Smooth muscle cell (in vitro differentiated cells): ENCODE measurements around the gene LRP4. TPM values are rescaled to one million over a fixed set of nuclear protein-coding genes. Genes with fewer than 3 reads are reported as not detected.

Source experiments
- DNase-seq: peaks from one replicate; lab custom pipeline; 2025; ENCODE audit not compliant: unreplicated experiment; lab: John Stamatoyannopoulos, UW
- H2AFZ ChIP-seq: fragments of 200-600 bp; sonication (generic); 2 replicates; pipeline ENCODE4 v1.6.0; 2016; ENCODE audit warnings: antibody characterized with exemption, low read depth, mild to moderate bottlenecking
- H3F3A ChIP-seq: fragments of 200-600 bp; sonication (generic); 2 replicates; pipeline ENCODE4 v1.6.0; 2017; ENCODE audit warnings: antibody characterized with exemption, low read depth
- H3K27ac ChIP-seq: fragments of 200-600 bp; sonication (generic); 2 replicates; pipeline ENCODE4 v1.5.1; 2016; ENCODE audit warnings: low read depth, mild to moderate bottlenecking
- H3K27me3 ChIP-seq: fragments of 200-600 bp; sonication (generic); 2 replicates; pipeline ENCODE4 v1.6.1; 2016; ENCODE audit warnings: low read depth, mild to moderate bottlenecking
- H3K36me3 ChIP-seq: fragments of 200-600 bp; sonication (generic); 2 replicates; pipeline ENCODE4 v1.5.1; 2016; ENCODE audit warnings: low read depth
- H3K4me1 ChIP-seq: fragments of 200-600 bp; sonication (generic); 2 replicates; pipeline ENCODE4 v1.5.1; 2016; ENCODE audit warnings: low read depth
- H3K4me2 ChIP-seq: fragments of 200-600 bp; sonication (generic); 2 replicates; pipeline ENCODE4 v1.6.0; 2016; ENCODE audit warnings: mild to moderate bottlenecking
- H3K4me3 ChIP-seq: fragments of 200-600 bp; sonication (generic); 2 replicates; pipeline ENCODE4 v1.5.1; 2016; ENCODE audit warnings: mild to moderate bottlenecking
- H3K79me2 ChIP-seq: fragments of 200-600 bp; sonication (generic); 2 replicates; pipeline ENCODE4 v1.6.0; 2016; ENCODE audit warnings: low read depth, mild to moderate bottlenecking
- H3K9ac ChIP-seq: fragments of 200-600 bp; sonication (generic); 2 replicates; pipeline ENCODE4 v1.6.0; 2016; ENCODE audit warnings: low read depth
- H3K9me3 ChIP-seq: fragments of 200-600 bp; sonication (generic); replicated peaks from 2 replicates; pipeline ENCODE4 v1.5.1; 2016; ENCODE audit warnings: low read depth
- H4K20me1 ChIP-seq: fragments of 200-600 bp; sonication (generic); 2 replicates; pipeline ENCODE4 v1.6.0; 2016; ENCODE audit warnings: low read depth
- WGBS: methylation state at CpG from one replicate; pipeline ENCODE4 v1.1.7; 2016; ENCODE audit warnings: low lambda C conversion rate; 5-methylcytosine and 5-hydroxymethylcytosine counted together
- polyA plus RNA-seq: library from polyadenylated mRNA; unstranded; fragments of >200 nt; fragmentation: Nextera tagmentation; extraction: Ambion mirVana; gene quantifications from 2 replicates; pipeline ENCODE4 v1.2.1, GENCODE V29; 2016
- total RNA-seq: library from RNA; depleted of rRNA; stranded (reverse); fragments of >200 nt; gene quantifications from 2 replicates; pipeline ENCODE4 v1.2.3, GENCODE V29; 2014
- TF ChIP-seq, protein P1 (sequence below): fragments of 200-600 bp; sonication (generic); IDR thresholded peaks from 2 replicates; pipeline ENCODE4 v1.5.1; 2017; ENCODE audit warnings: borderline replicate concordance, mild to moderate bottlenecking, antibody characterized with exemption; ENCODE audit not compliant: insufficient read depth, poor library complexity, severe bottlenecking

Gene LRP4, protein sequence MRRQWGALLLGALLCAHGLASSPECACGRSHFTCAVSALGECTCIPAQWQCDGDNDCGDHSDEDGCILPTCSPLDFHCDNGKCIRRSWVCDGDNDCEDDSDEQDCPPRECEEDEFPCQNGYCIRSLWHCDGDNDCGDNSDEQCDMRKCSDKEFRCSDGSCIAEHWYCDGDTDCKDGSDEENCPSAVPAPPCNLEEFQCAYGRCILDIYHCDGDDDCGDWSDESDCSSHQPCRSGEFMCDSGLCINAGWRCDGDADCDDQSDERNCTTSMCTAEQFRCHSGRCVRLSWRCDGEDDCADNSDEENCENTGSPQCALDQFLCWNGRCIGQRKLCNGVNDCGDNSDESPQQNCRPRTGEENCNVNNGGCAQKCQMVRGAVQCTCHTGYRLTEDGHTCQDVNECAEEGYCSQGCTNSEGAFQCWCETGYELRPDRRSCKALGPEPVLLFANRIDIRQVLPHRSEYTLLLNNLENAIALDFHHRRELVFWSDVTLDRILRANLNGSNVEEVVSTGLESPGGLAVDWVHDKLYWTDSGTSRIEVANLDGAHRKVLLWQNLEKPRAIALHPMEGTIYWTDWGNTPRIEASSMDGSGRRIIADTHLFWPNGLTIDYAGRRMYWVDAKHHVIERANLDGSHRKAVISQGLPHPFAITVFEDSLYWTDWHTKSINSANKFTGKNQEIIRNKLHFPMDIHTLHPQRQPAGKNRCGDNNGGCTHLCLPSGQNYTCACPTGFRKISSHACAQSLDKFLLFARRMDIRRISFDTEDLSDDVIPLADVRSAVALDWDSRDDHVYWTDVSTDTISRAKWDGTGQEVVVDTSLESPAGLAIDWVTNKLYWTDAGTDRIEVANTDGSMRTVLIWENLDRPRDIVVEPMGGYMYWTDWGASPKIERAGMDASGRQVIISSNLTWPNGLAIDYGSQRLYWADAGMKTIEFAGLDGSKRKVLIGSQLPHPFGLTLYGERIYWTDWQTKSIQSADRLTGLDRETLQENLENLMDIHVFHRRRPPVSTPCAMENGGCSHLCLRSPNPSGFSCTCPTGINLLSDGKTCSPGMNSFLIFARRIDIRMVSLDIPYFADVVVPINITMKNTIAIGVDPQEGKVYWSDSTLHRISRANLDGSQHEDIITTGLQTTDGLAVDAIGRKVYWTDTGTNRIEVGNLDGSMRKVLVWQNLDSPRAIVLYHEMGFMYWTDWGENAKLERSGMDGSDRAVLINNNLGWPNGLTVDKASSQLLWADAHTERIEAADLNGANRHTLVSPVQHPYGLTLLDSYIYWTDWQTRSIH (N-terminal part only)
- total RNA-seq (13.6 and 14.8 TPM in 2 replicates), polyA plus RNA-seq (7.1 and 10.4 TPM in 2 replicates)

DNA sequence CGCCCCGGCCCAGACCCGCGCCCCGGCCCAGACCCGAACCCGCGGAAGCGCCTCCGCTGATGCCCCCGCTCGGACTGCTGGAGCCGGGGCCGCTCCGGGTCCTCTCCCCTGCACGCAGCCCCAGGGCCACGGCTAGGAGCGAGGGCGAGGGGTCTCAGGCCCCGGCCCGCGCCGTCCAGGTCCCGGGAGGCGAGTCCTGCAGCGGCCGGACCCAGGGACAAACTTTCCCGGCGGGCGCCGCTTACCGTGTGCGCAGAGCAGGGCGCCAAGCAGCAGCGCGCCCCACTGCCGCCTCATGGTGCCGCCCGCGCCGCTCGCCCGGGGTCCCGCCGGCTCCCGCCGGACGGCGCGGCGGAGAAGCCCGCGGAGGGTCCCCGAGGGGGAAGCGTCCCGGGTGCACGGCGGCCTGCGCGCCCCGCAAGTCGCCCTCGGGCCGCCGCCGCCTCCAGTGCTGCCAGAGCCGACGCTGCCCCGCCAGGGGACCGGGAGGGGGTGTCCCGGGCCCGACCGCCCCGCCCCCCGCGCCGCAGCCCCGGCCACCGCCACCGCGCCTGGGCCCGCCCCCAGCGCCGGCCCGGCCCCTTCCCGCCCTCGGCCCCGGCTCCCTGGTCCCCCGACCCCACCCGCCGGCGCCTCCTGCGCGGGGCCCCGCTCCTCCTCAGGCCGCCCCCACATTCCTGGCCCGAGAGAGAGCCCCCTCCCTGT is at the start of gene LRP4:
Gene LRP4 (minus strand): TSS at position 468 of the 705 bp plus-strand sequence. CDS start 171 bp downstream, at position 297.
- WGBS: under 1% methylated on average over 47 of the region's 97 CpGs
- DNase-seq: peak; percentile 34
- Histone ChIP-seq H3K4me1 (peaks cover 32% of the 10 kb centered on the region), H2AFZ (peak within 1 kb of the TSS; percentile 83), H3K36me3 (no peaks in the 10 kb centered on the region), H3K4me2 (peak within 1 kb of the TSS; percentile 94), H4K20me1 (no peaks in the 10 kb centered on the region), H3K27me3 (no peaks in the 10 kb centered on the region), H3F3A (peaks cover 26% of the 10 kb centered on the region), H3K9ac (peak within 1 kb of the TSS; percentile 49), H3K9me3 (no peaks in the 10 kb centered on the region), H3K4me3 (peak within 1 kb of the TSS; percentile 74), H3K79me2 (peaks cover 8% of the 10 kb centered on the region), H3K27ac (peak within 1 kb of the TSS; percentile 96)
- TF ChIP-seq, protein P1, sequence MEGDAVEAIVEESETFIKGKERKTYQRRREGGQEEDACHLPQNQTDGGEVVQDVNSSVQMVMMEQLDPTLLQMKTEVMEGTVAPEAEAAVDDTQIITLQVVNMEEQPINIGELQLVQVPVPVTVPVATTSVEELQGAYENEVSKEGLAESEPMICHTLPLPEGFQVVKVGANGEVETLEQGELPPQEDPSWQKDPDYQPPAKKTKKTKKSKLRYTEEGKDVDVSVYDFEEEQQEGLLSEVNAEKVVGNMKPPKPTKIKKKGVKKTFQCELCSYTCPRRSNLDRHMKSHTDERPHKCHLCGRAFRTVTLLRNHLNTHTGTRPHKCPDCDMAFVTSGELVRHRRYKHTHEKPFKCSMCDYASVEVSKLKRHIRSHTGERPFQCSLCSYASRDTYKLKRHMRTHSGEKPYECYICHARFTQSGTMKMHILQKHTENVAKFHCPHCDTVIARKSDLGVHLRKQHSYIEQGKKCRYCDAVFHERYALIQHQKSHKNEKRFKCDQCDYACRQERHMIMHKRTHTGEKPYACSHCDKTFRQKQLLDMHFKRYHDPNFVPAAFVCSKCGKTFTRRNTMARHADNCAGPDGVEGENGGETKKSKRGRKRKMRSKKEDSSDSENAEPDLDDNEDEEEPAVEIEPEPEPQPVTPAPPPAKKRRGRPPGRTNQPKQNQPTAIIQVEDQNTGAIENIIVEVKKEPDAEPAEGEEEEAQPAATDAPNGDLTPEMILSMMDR: no peak

DNA sequence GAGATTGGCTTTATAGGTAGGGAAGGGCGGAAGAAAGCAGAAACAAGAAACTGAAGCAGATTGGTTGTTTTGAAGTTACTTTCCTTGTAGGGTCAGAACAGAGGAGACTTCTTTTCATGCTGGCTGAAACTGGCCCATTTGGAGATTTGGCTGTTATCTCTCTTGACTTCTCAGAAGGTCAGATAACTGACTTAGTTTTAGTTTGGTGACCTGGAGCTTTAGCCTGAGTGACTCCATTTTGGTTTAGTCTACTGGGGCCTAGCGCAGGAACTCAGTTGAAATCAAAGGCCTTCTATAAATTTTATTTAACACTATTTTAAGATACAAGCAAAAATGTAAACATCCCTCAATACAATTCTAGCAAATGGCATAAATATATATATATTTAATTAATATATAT is 49.6 kb upstream of the LRP4 start:
- Histone ChIP-seq H3K4me2 (no peak overlapping the region), H3K9me3 (no peaks in the 10 kb centered on the region), H3K36me3 (no peaks in the 10 kb centered on the region), H3K27ac (no peak overlapping the region), H3F3A (no peaks in the 10 kb centered on the region), H3K4me3 (no peak overlapping the region), H3K27me3 (no peaks in the 10 kb centered on the region), H3K79me2 (peaks cover 14% of the 10 kb centered on the region), H3K9ac (no peak overlapping the region), H2AFZ (no peak overlapping the region), H3K4me1 (no peaks in the 10 kb centered on the region), H4K20me1 (peaks cover 6% of the 10 kb centered on the region)
- DNase-seq: no peak
- TF ChIP-seq, protein P1: no peak
- WGBS: 96% methylated on average over 2 of the region's 2 CpGs

DNA sequence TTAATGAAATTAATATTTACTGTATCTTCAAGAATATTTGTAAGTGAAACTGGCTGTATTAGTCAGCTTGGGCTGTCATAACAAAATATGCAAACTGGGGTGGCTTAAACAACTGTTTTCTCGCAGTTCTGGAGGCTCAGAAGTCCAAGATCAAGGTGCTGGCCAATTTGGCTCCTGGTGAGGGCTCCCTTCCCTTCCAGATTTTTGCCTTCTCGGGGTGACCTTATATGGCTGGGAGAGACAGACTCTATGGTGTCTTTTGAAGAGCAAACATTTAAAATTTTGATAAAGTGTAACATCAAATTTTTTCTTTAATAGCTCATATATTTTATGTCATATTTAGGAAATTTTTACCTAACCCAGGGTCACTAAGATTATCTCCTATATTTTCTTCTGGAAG is 48.4 kb upstream of the LRP4 start:
- Histone ChIP-seq H3K36me3 (no peaks in the 10 kb centered on the region), H3K79me2 (peaks cover 14% of the 10 kb centered on the region), H3K9ac (no peak overlapping the region), H2AFZ (no peak overlapping the region), H3K4me3 (no peak overlapping the region), H3K27ac (no peak overlapping the region), H3K4me2 (no peak overlapping the region), H4K20me1 (peaks cover 6% of the 10 kb centered on the region), H3K4me1 (no peaks in the 10 kb centered on the region), H3K9me3 (no peaks in the 10 kb centered on the region), H3F3A (no peaks in the 10 kb centered on the region), H3K27me3 (no peaks in the 10 kb centered on the region)
- DNase-seq: no peak
- TF ChIP-seq, protein P1: no peak
- 86% methylated on average over 2 of the region's 2 CpGs for WGBS
